Measurements from ENCODE around the gene FYCO1.
"Not testable (repeated sequence)": the region's sequence is repeated elsewhere in the genome, so short reads cannot be mapped to it uniquely, and the experiment has no call there.

The FYCO1 gene

GRCh38 chr3:45995236-45996192, at the start of gene FYCO1:
Gene FYCO1 (minus strand): TSS chr3:45995824. CDS start chr3:45984910, 10,914 bp downstream.
- DNase-seq, result peak; percentile 81

- DNase-seq, result no peak
These were observed 43.3 kb upstream of the FYCO1 start for GRCh38 chr3:46038916-46039315.

GRCh38 chr3:46038071-46038470, 42.4 kb upstream of the FYCO1 start:
- DNase-seq, result not testable (repeated sequence)

- no peak for DNase-seq
These were observed 40.6 kb upstream of the FYCO1 start for GRCh38 chr3:46036191-46036590.

- DNase-seq, result no peak
These were observed 36.1 kb upstream of the FYCO1 start for GRCh38 chr3:46031747-46032146.

GRCh38 chr3:46031269-46031668, 35.6 kb upstream of the FYCO1 start:
- DNase-seq, result no peak

- DNase-seq, result no peak
These were observed 35.0 kb upstream of the FYCO1 start for GRCh38 chr3:46030626-46031025.

GRCh38 chr3:46029953-46030543, 34.4 kb upstream of the FYCO1 start:
- DNase-seq, result no peak

- no peak for DNase-seq
These were observed 32.2 kb upstream of the FYCO1 start for GRCh38 chr3:46027736-46028397.

GRCh38 chr3:46027021-46027705, 31.5 kb upstream of the FYCO1 start, which contains the start of gene XCR1:
Gene XCR1 (minus strand): TSS chr3:46027483. CDS start chr3:46021947, 5,536 bp downstream.
- no peak for DNase-seq

GRCh38 chr3:46025139-46025538, 29.5 kb upstream of the FYCO1 start:
- no peak for DNase-seq

GRCh38 chr3:46024131-46024530, 28.5 kb upstream of the FYCO1 start:
- no peak for DNase-seq

- DNase-seq, result no peak
These were observed 27.5 kb upstream of the FYCO1 start for GRCh38 chr3:46022909-46023785.

- no peak for DNase-seq
These were observed 25.9 kb upstream of the FYCO1 start for GRCh38 chr3:46021516-46021915.

- no peak for DNase-seq
These were observed 25.3 kb upstream of the FYCO1 start for GRCh38 chr3:46020766-46021510.

GRCh38 chr3:46019707-46020106, 24.1 kb upstream of the FYCO1 start:
- DNase-seq, result no peak

- DNase-seq, result no peak
These were observed 22.1 kb upstream of the FYCO1 start for GRCh38 chr3:46017720-46018119.

GRCh38 chr3:46013316-46014094, 17.9 kb upstream of the FYCO1 start:
- no peak for DNase-seq

- DNase-seq, result no peak
These were observed 16.6 kb upstream of the FYCO1 start for GRCh38 chr3:46012246-46012645.

GRCh38 chr3:46010519-46011113, 15.0 kb upstream of the FYCO1 start:
- DNase-seq, result no peak

Measured in SIG-M5 (cell line).